ENCODE results near the gene SCN5A.

SCN5A gene

DNA sequence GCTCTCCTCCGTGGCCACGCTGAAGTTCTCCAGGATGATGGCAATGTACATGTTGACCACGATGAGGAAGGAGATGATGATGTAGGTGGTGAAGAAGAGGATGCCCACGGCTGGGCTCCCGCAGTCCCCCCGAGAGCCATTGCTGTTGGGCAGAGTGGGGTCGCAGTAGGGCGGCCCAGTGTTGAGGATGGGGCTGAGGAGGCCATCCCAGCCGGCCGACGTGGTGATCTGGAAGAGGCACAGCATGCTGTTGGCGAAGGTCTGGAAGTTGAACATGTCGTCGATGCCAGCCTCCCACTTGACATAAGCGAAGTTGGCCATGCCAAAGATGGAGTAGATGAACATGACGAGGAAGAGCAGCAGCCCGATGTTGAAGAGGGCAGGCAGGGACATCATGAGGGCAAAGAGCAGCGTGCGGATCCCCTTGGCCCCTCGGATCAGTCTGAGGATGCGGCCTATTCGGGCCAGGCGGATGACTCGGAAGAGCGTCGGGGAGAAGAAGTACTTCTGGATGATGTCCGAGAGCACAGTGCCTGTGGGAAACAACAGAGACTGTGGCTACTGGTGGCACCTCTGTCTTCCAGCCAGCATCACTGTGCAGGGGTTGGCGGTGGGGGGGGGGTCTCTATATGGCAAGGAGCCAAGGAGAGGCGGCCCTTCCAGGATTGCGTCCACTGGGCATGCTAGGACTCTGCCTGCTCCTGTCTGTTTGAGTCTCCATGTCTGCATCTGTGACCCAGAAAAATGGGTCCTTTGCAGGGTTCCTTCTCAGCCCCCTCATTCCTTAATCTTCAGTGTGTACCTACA, 98.3 kb downstream of the SCN5A start:
- no peak overlapping the region for H3K27ac ChIP-seq (ENCODE audit: insufficient read depth in 1 of 2, low read depth in 1 of 2, low read length in 2 of 2, poor library complexity in 1 of 2, severe bottlenecking in 2 of 2)
- over 99% methylated on average over 19 of the region's 30 CpGs for WGBS (ENCODE audit: insufficient coverage)
- CTCF ChIA-PET, result no interaction called here
- POLR2A ChIA-PET, result no interaction called here
- peaks cover 0 to 7% (median 4%) of the 10 kb centered on the region in 4 experiments for H3K4me1 ChIP-seq (ENCODE audit: control extremely low read depth in 1 of 4, control insufficient read depth in 4 of 4, insufficient read depth in 4 of 4, low read length in 3 of 4)
- DNase-seq, result no peak
- H3K27me3 ChIP-seq (replicated peaks in 2 of 5; ENCODE audit: control insufficient read depth in 4 of 5, insufficient read depth in 5 of 5, low read length in 4 of 5), result no peaks in the 10 kb centered on the region
- H3K36me3 ChIP-seq (ENCODE audit: control insufficient read depth in 4 of 4, insufficient read depth in 4 of 4, low read length in 3 of 4), result no peaks in the 10 kb centered on the region
- H3K4me3 ChIP-seq (ENCODE audit: control insufficient read depth in 1 of 7, extremely low read depth in 1 of 7, insufficient read depth in 4 of 7, low read depth in 2 of 7, low read length in 6 of 7), result no peak overlapping the region
- peaks cover 0 to 11% (median 6%) of the 10 kb centered on the region in 5 experiments for H3K9me3 ChIP-seq (ENCODE audit: control extremely low read depth in 1 of 5, control insufficient read depth in 4 of 5, insufficient read depth in 2 of 5, low read depth in 1 of 5, low read length in 4 of 5)

DNA sequence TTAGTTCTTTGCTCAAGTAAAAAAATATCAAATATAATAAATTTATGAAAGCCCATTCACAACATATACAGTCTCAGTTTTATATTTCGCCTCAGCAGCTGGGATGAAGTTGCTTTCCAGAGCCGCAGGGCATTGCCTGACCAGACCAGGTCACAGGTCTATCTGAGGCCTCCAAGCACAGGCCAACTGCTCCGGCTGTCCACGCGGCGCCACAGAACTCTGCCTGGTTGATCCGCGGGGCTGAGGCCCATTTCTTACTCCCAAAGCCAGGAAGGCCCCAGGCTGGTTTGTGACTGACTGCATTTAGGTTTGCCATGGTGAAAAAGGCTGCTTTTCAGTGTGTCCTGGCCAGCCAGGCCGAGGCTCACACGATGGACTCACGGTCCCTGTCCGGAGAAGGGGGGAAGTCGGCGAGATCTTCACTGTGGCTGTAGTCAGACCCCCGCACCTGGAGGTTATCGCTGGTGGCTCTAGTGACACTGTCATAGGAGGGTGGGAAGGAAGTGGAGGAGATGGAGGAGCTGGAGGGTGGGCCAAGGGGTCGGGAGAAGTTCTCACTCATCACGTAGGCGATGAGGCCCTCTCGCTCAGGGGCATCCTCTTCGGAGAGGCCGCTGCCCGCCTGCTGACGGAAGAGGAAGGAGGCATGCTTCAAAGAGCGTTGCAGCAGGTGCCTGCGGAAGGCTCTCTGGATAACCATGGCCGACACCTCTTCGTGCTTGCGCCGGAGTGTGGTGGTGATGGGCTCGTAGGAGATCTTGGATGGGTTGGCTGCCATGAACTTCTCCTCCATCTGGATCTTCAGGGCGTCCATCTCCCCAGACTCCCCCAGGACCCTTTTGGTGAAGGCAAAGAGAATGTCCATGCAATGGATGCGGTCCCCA, 99.3 kb downstream of the SCN5A start:
- Histone ChIP-seq H3K4me1 (ENCODE audit: control extremely low read depth in 1 of 4, control insufficient read depth in 4 of 4, insufficient read depth in 4 of 4, low read length in 3 of 4) (peaks cover 0 to 7% (median 4%) of the 10 kb centered on the region in 4 experiments), H3K36me3 (ENCODE audit: control insufficient read depth in 4 of 4, insufficient read depth in 4 of 4, low read length in 3 of 4) (no peaks in the 10 kb centered on the region), H3K27ac (ENCODE audit: insufficient read depth in 1 of 2, low read depth in 1 of 2, low read length in 2 of 2, poor library complexity in 1 of 2, severe bottlenecking in 2 of 2) (no peak overlapping the region), H3K4me3 (ENCODE audit: control insufficient read depth in 1 of 7, extremely low read depth in 1 of 7, insufficient read depth in 4 of 7, low read depth in 2 of 7, low read length in 6 of 7) (no peak overlapping the region), H3K27me3 (replicated peaks in 2 of 5; ENCODE audit: control insufficient read depth in 4 of 5, insufficient read depth in 5 of 5, low read length in 4 of 5) (no peaks in the 10 kb centered on the region), H3K9me3 (ENCODE audit: control extremely low read depth in 1 of 5, control insufficient read depth in 4 of 5, insufficient read depth in 2 of 5, low read depth in 1 of 5, low read length in 4 of 5) (peaks cover 0 to 9% (median 6%) of the 10 kb centered on the region in 5 experiments)
- POLR2A ChIA-PET, result no interaction called here
- 95% methylated on average over 31 of the region's 33 CpGs for WGBS (ENCODE audit: insufficient coverage)
- CTCF ChIA-PET, result no interaction called here
- no peak for DNase-seq

DNA sequence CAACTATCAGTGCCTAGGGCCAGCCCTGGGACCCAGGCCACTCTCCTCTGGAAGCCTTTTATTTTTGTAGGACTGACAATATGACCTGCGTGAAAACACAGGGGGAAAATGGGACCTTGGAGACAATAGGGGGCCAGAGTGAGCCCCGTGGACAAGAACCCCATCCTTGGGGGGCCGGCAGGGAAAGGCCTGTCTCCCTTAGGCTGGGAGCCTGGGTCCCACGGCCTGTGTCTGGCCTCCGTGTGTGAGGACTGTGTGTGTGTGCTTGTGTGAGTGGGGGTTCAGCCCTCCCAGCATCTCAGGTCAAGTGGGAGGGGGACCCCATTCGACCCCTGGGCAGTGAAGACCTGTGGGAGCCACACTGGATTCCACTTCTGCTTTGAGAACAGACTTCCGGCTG, 100.0 kb downstream of the SCN5A start:
- CTCF ChIA-PET, result no interaction called here
- peaks cover 0 to 7% (median 4%) of the 10 kb centered on the region in 4 experiments for H3K4me1 ChIP-seq (ENCODE audit: control extremely low read depth in 1 of 4, control insufficient read depth in 4 of 4, insufficient read depth in 4 of 4, low read length in 3 of 4)
- no peak overlapping the region for H3K27ac ChIP-seq (ENCODE audit: insufficient read depth in 1 of 2, low read depth in 1 of 2, low read length in 2 of 2, poor library complexity in 1 of 2, severe bottlenecking in 2 of 2)
- H3K36me3 ChIP-seq (ENCODE audit: control insufficient read depth in 4 of 4, insufficient read depth in 4 of 4, low read length in 3 of 4), result no peaks in the 10 kb centered on the region
- H3K27me3 ChIP-seq (replicated peaks in 2 of 5; ENCODE audit: control insufficient read depth in 4 of 5, insufficient read depth in 5 of 5, low read length in 4 of 5), result peaks cover 0 to 2% (median 0%) of the 10 kb centered on the region in 5 experiments
- POLR2A ChIA-PET, result no interaction called here
- no peak for DNase-seq
- H3K4me3 ChIP-seq (ENCODE audit: control insufficient read depth in 1 of 7, extremely low read depth in 1 of 7, insufficient read depth in 4 of 7, low read depth in 2 of 7, low read length in 6 of 7), result no peak overlapping the region
- peaks cover 0 to 6% (median 6%) of the 10 kb centered on the region in 5 experiments for H3K9me3 ChIP-seq (ENCODE audit: control extremely low read depth in 1 of 5, control insufficient read depth in 4 of 5, insufficient read depth in 2 of 5, low read depth in 1 of 5, low read length in 4 of 5)
- 95% methylated on average over 4 of the region's 7 CpGs for WGBS (ENCODE audit: insufficient coverage)

DNA sequence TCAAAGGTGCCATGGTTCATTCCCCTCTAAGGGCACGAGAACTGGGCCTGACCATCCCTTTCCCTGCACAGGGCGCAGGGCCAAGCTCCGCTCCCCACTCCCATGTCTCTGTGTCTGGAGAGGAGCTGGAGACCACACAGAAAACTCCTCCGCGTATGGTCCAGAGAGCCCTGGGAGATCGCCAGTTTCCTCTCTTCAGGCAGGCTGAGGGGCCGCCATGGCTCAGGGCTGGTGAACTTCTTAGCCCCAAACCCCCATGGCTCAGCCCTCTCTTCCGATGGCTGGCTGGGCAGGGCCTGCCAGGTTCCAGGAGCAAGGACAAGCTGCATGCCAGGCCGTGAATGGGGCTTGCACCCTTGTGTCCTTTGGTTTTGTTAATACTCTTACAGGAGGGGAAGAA, 100.4 kb downstream of the SCN5A start:
- Histone ChIP-seq H3K27ac (ENCODE audit: insufficient read depth in 1 of 2, low read depth in 1 of 2, low read length in 2 of 2, poor library complexity in 1 of 2, severe bottlenecking in 2 of 2) (no peak overlapping the region), H3K4me3 (ENCODE audit: control insufficient read depth in 1 of 7, extremely low read depth in 1 of 7, insufficient read depth in 4 of 7, low read depth in 2 of 7, low read length in 6 of 7) (no peak overlapping the region), H3K27me3 (replicated peaks in 2 of 5; ENCODE audit: control insufficient read depth in 4 of 5, insufficient read depth in 5 of 5, low read length in 4 of 5) (peaks cover 0 to 2% (median 0%) of the 10 kb centered on the region in 5 experiments), H3K9me3 (ENCODE audit: control extremely low read depth in 1 of 5, control insufficient read depth in 4 of 5, insufficient read depth in 2 of 5, low read depth in 1 of 5, low read length in 4 of 5) (peaks cover 0 to 4% (median 1%) of the 10 kb centered on the region in 5 experiments), H3K4me1 (ENCODE audit: control extremely low read depth in 1 of 4, control insufficient read depth in 4 of 4, insufficient read depth in 4 of 4, low read length in 3 of 4) (peaks cover 0 to 7% (median 4%) of the 10 kb centered on the region in 4 experiments), H3K36me3 (ENCODE audit: control insufficient read depth in 4 of 4, insufficient read depth in 4 of 4, low read length in 3 of 4) (no peaks in the 10 kb centered on the region)
- ChIA-PET POLR2A (no interaction called here), CTCF (no interaction called here)
- no peak for DNase-seq
- 94% methylated on average over 8 of the region's 9 CpGs for WGBS (ENCODE audit: insufficient coverage)

DNA sequence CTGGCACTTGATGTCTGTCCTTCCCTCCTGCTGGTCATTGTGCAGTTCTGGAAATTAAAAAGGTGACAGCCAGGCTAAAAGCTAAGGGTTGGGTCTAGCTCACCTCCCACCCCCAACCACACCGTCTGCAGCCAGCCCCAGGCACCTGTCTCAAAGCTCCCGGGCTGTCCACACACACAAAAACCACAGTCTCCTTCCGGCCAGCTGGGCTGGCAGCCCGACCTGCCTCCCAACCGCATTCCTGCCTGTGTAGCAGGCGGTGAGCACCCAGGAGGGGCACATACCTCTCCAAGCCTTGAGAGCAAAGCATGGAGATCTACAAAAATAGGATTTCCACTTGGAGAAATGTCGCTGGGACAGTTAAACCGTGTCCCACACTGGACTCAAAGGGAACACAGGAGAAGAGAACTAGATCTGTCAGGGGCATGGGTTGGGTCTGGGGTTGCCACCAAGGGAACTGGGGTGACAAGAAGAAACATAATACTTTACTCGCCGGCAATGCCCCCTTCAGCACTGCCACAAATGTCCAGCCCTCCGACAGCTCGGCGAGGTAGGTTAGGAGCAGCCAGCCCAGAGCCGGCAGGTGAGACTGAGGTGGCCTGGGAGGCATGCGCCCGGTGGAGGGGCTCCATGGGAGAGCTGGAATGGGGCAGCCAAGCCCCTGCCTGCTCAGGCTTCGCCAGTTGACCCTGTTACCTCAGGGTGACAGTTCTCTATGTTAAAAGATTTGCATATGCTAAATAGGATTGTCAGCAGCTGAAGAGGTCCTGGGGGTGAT, 101.1 kb downstream of the SCN5A start:
- Histone ChIP-seq H3K4me3 (ENCODE audit: control insufficient read depth in 1 of 7, extremely low read depth in 1 of 7, insufficient read depth in 4 of 7, low read depth in 2 of 7, low read length in 6 of 7) (no peak overlapping the region), H3K4me1 (ENCODE audit: control extremely low read depth in 1 of 4, control insufficient read depth in 4 of 4, insufficient read depth in 4 of 4, low read length in 3 of 4) (peaks cover 0 to 7% (median 4%) of the 10 kb centered on the region in 4 experiments), H3K27me3 (replicated peaks in 2 of 5; ENCODE audit: control insufficient read depth in 4 of 5, insufficient read depth in 5 of 5, low read length in 4 of 5) (peaks cover 0 to 2% (median 0%) of the 10 kb centered on the region in 5 experiments), H3K27ac (ENCODE audit: insufficient read depth in 1 of 2, low read depth in 1 of 2, low read length in 2 of 2, poor library complexity in 1 of 2, severe bottlenecking in 2 of 2) (no peak overlapping the region), H3K36me3 (ENCODE audit: control insufficient read depth in 4 of 4, insufficient read depth in 4 of 4, low read length in 3 of 4) (no peaks in the 10 kb centered on the region), H3K9me3 (ENCODE audit: control extremely low read depth in 1 of 5, control insufficient read depth in 4 of 5, insufficient read depth in 2 of 5, low read depth in 1 of 5, low read length in 4 of 5) (no peaks in the 10 kb centered on the region)
- 73% methylated on average over 16 of the region's 17 CpGs for WGBS (ENCODE audit: insufficient coverage)
- peak in 2 of 3 donors; percentile 48 to 68 for DNase-seq
- ChIA-PET POLR2A (no interaction called here), CTCF (no interaction called here)

DNA sequence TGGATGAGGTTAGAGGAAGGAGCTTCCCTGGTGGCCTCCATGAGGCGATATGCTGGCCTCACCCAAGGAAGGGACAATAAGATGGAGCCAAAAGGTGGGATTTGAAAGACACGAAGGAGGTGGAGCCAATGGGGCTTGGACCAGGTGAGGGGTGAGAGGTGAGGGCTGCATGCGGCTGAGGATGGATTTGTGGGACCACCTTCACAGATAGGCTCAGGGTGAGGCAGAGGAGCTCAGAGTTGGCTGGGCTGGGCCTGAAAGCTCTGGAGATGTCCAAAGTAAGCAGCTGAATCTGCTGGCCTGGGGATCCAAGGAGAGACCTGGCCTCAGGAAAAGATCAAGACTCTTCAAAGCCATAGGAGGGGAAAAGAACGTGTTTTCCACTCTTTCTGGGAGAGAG, 103.5 kb downstream of the SCN5A start:
- CTCF ChIA-PET, result no interaction called here
- POLR2A ChIA-PET, result no interaction called here
- no peak for DNase-seq
- Histone ChIP-seq H3K4me1 (ENCODE audit: control extremely low read depth in 1 of 4, control insufficient read depth in 4 of 4, insufficient read depth in 4 of 4, low read length in 3 of 4) (peaks cover 0 to 7% (median 4%) of the 10 kb centered on the region in 4 experiments), H3K9me3 (ENCODE audit: control extremely low read depth in 1 of 5, control insufficient read depth in 4 of 5, insufficient read depth in 2 of 5, low read depth in 1 of 5, low read length in 4 of 5) (no peaks in the 10 kb centered on the region), H3K27ac (ENCODE audit: insufficient read depth in 1 of 2, low read depth in 1 of 2, low read length in 2 of 2, poor library complexity in 1 of 2, severe bottlenecking in 2 of 2) (no peak overlapping the region), H3K4me3 (ENCODE audit: control insufficient read depth in 1 of 7, extremely low read depth in 1 of 7, insufficient read depth in 4 of 7, low read depth in 2 of 7, low read length in 6 of 7) (no peak overlapping the region), H3K36me3 (ENCODE audit: control insufficient read depth in 4 of 4, insufficient read depth in 4 of 4, low read length in 3 of 4) (no peaks in the 10 kb centered on the region), H3K27me3 (replicated peaks in 2 of 5; ENCODE audit: control insufficient read depth in 4 of 5, insufficient read depth in 5 of 5, low read length in 4 of 5) (peaks cover 0 to 2% (median 0%) of the 10 kb centered on the region in 5 experiments)
- 100% methylated on average over 4 of the region's 4 CpGs for WGBS (ENCODE audit: insufficient coverage)

Measured in common myeloid progenitor, CD34-positive (primary cell).